Stimulated activated CD8-positive, alpha-beta memory T cell treated with anti-CD3 and anti-CD28 coated beads, Interleukin-7, amount 100 ng/mL, for 1 hour (primary cell): ENCODE data around the gene RASL10A.

Experiments used
- DNase-seq, 2 donors: peaks; one replicate each; pipeline ENCODE4 v3.0.0-alpha.2; 2020; ENCODE audit warnings: low read depth in 2 of 2

The RASL10A gene

GRCh38 chr22:29339381-29340235 is 24.1 kb upstream of the RASL10A start:
- no peak for DNase-seq

- no peak for DNase-seq
These were observed 22.9 kb upstream of the RASL10A start for GRCh38 chr22:29338398-29338797.

GRCh38 chr22:29337631-29338284 is 22.3 kb upstream of the RASL10A start:
- DNase-seq: no peak

GRCh38 chr22:29336751-29337490 is 21.4 kb upstream of the RASL10A start:
- no peak for DNase-seq

DNA sequence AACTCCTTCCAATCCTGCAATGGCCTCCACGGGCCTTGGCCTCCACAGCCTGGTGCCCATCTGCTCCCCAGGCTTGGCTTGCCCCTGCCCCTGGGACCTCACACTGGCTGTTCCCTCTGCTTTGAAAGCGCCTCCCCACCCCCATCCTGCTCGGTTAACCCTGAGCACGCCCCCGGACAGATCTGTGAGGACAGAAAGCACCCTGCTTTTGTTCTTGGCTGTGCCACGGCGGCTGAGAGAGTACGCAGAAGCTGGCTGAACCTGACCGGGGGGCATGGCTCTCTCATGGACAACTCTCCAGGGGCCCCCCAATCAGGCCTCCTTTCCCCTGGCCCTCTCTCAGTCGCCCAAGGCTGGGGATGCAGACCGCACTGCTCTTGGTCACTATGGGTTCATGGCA is 20.2 kb upstream of the RASL10A start:
- DNase-seq: no peak

DNA sequence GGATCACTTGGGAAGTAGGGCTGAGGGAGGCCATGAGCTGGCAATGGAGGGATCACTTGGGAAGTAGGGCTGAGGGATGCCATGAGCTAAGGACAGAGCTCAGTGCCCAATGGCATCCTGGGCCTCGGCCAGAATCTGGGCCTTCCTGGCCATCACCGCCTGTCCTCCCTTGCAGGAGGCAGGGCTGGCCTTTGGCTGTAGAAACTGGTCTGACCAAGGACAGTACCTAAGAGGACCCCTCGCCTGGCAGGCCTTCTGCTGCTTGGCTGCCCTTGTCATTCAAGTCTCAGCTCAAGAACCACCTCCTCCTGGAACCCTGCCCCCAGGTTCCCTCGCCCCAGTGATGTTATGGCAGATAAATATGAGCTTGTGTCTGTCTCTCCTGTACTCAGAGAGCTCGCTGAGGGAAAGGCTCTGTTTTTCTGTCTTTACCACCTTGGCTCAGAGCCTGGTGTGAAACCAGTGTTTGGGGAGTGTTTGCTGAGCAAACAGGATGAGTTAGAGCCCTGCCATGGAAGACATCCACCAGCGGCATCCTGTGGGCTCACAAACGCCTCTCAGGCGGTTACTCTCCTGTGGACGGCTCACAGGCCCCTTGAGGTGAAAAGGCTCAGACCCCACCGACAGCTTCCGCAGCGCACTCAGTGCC is 19.3 kb upstream of the RASL10A start:
- DNase-seq: no peak

DNA sequence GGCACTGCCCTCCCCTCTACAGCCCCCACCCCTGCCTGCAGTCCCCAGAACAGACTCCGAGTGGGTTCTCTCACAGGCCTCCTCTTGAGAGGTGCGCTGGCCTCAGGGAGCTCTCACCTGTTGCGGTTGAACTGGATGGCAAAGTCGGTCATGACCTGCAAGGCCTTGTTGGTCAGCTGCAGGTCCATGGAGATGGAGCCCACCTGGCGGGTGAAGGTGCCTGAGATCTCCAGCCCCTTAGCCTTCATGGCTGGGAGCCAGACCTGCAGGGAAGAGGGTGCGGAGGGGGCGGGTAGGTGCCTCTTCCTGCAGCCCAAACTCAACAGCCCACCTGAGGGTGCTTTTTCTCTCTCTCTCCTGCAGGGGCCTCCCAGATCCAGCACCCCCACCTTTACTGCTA is 18.7 kb upstream of the RASL10A start:
- DNase-seq: no peak

DNA sequence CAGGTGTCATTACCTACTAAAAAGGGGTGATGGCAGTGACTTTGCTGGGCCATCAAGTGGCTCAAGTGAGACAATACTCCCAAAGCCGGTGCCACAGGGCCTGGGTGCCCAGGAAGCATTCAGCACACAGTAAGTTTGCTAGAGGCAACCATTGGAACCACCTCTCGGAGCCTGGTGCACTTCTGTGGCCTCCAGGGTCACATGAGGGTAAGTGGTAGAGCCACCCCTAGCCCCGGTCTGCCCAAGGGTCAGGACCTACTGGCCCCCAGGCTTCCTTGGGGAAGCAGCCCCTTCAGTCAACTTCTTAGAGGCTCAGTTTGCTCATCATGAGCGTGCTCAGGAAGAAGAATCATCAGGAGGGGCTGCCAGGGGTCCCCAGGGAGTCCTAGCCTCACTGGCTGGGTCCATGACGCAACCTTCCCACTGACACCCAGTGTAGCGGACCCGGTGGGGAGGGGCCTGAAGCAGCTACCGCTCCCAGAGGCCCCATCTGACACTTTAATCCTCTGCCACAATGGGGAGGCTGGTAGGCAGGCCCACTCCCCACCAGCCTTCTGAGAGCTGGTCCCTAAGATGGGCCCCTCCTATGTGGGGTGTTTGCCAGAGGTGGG is 17.5 kb upstream of the RASL10A start:
- DNase-seq: no peak

- no peak for DNase-seq
These were observed 16.3 kb upstream of the RASL10A start for GRCh38 chr22:29331658-29332300.

- no peak for DNase-seq
These were observed 15.7 kb upstream of the RASL10A start for GRCh38 chr22:29331213-29331612.

DNA sequence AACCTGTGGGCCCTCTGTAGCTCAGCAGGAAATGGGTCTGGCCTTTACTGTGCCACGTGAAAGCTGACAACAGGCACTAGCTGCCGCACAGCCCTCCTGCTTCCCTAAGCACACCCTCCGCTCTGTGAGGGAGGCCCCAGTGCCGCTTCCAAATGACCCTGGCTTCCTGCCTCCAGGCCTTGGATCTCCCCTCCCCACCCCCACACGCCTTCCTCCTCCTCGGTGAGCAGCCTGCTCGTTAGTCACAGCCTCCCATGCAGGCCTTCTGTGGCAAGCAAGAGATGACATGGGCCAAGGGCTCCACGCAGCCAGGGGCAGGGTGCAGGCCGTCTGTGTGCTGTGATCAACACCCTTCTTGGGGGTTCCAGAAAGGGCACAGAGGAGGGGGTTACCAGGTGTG is 15.3 kb upstream of the RASL10A start:
- DNase-seq: no peak

GRCh38 chr22:29330291-29330690 is 14.8 kb upstream of the RASL10A start:
- no peak for DNase-seq

DNA sequence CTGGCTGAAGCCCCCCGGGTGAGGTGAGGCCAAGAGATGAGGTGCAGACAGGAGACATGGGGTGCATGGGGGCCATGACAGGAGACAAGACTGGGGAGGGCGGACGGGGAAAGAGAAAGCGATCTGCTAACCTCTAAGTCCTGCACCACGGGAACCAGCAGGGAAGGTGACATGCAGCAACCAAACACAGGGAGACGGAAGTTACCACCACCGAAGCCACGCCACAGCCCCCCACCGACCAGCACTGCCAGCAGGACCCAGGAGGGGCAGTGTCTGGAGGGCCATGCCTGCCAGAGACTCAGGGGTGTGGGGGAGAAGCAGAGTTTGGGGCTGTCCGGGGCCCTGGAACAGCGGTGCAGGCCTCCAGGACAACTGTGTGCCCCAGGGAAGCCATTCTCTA is 14.1 kb upstream of the RASL10A start:
- no peak for DNase-seq

DNA sequence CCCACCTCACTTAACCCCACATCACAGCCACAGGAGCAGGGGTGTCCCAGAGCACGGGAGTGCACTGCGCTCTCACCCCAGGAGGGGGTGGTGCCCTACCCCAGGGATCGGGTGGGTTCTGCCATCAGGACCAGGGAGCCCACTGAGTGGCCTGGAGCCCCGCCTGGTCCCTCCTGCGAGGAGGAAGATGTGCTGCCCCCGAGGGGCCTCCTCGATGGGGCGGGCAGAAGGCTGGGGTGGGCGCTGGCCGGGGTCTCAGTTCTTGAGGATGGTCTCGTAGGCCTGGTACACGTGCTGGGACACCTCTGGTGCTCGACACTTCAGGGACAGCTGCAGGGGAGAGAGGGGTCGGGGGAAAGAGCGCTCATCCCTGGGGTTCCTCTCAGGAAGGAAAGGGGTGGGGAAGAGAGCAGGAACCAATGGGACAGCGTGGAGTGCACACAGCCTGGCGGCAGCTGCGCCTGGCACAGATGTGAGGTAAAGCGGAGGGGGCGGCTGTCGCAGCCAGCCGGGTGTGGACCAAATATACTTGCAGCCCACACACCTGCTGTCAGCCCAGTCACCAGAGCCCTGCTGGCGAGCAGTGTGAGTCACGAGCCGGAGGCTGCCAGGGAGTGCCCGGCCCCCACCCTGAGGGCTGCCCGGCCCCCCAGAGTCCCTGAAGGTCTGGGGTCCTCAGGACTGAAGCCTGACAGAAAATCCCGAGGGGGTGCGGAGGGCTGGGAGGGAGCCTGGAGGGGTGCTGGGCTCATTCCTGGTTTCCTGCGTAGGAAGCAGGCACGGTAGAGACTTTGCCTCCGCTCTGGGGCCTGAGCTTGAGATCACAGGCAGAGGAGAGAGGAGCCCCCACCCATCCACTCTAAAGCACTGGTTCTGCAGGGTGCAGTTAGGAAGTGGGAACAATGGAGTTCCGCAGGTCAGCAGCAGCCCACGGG is 13.3 kb upstream of the RASL10A start:
- DNase-seq: no peak

GRCh38 chr22:29328055-29328454 is 12.6 kb upstream of the RASL10A start:
- DNase-seq: no peak

DNA sequence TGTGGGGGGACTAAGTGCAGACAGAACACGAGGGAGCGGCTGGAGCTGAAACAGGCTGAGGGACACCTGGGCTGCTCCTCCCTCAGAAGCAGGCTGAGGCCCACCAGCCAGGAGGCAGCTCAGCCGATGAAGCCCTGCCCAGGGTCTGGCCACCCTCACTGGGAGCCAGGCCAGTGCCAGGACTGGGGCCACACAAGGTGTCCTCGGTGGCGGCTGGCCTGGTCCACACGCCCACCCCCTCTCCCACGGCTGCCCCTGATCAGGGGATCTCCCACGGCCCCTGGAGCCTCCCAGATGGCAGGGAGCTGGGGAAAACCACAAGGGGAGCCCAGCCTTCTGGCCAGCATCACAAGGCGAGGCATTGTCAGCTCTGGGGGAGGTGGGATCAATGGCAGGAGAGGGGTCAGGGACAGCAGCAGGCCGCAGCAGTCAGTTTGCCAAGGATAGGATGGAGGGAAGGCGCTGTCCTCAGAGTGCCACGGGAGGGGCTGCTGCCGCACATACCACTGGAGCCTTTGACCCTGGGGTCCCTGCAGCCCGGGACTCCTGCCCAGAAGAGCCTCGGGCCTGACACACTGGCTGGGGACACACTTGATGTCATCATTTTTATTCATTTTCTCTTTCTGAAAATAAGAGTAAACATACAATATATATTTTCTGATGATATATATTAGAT is 11.7 kb upstream of the RASL10A start:
- no peak for DNase-seq

DNA sequence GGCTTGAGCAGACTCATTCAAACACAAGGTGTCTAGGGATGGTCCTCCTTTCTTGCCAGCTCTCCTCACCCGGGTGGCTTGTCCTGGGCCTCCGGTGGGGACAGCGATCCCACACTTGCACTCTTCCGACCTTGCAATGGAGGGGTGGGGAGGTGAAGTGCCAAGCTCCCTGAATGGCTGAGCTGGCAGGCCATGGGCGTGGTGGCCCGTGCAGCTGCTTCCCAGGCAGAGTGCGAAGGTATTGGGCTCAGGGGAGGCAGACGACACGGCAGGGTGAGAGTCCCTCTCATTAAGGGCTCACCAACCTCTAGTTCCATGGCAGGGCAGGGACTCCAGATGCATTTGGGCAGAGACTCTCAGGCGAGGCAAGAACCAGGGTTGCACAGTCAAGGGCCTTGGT is 11.0 kb upstream of the RASL10A start:
- no peak for DNase-seq

GRCh38 chr22:29325785-29326315 is 10.4 kb upstream of the RASL10A start:
- DNase-seq: no peak

DNA sequence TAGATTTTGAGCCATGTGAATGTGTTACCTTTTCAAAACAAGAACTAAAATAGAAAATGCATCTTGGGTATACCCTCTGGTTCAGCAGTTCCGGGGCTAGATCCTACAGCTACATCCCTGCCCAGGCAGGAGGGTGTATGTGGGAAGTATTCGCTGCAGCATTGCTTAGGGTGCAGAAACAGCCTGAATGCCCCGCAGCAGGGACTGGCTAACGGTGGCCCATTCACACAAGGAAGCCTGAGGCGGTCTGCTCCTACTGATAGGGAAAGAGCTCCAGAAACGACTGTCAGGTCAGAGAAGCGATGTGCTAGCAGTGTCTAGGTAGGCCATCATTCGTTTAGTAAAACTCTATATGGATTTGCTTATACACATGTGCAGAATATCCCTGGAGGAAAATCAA is 9.9 kb upstream of the RASL10A start:
- no peak for DNase-seq
